Ureter (tissue), 1 donor: ENCODE results near the gene PNPLA5. TPM values are rescaled to one million over a fixed set of nuclear protein-coding genes. Genes with fewer than 3 reads are reported as not detected.
"Not testable (repeated sequence)": the region's sequence is repeated elsewhere in the genome, so short reads cannot be mapped to it uniquely, and the experiment has no call there.

Source experiments
- DNase-seq: peaks from one replicate; pipeline ENCODE4 v3.0.0-alpha.2; 2020; ENCODE audit warnings: low spot score
- total RNA-seq: library from RNA; stranded (reverse); gene quantifications from one replicate; pipeline ENCODE4 v1.2.4, GENCODE V29; 2023
- donor health status: DM: yes; HTN: yes; CAD: no.

Gene PNPLA5
- total RNA-seq, 1 donor from 2014 or later = not detected

- no peak for DNase-seq
Measured at GRCh38 chr22:43881091-43882061, 10.4 kb downstream of the PNPLA5 start.

GRCh38 chr22:43880541-43880991 is 11.2 kb downstream of the PNPLA5 start:
- DNase-seq = no peak

- no peak for DNase-seq
Measured at GRCh38 chr22:43879901-43880540, 11.8 kb downstream of the PNPLA5 start.

- no peak for DNase-seq
Measured at GRCh38 chr22:43878831-43879550, 12.8 kb downstream of the PNPLA5 start.

GRCh38 chr22:43878079-43878795 is 13.6 kb downstream of the PNPLA5 start:
- no peak for DNase-seq

- DNase-seq = no peak
Measured at GRCh38 chr22:43876866-43877509, 14.8 kb downstream of the PNPLA5 start.

- no peak for DNase-seq
Measured at GRCh38 chr22:43869799-43870198, 22.0 kb downstream of the PNPLA5 start.

GRCh38 chr22:43869001-43869400 is 22.8 kb downstream of the PNPLA5 start:
- not testable (repeated sequence) for DNase-seq

GRCh38 chr22:43867839-43868635 is 23.8 kb downstream of the PNPLA5 start:
- DNase-seq = no peak

- no peak for DNase-seq
Measured at GRCh38 chr22:43862882-43863202, 29.0 kb downstream of the PNPLA5 start.

GRCh38 chr22:43862074-43862881 is 29.5 kb downstream of the PNPLA5 start, which contains the start of gene SULT4A1:
SULT4A1 (minus strand) TSS chr22:43862513; CDS start chr22:43862382, 131 bp downstream.
- no peak for DNase-seq

- no peak for DNase-seq
Measured at GRCh38 chr22:43861529-43861928, 30.3 kb downstream of the PNPLA5 start.

- no peak for DNase-seq
Measured at GRCh38 chr22:43860831-43861230, 31.0 kb downstream of the PNPLA5 start.

GRCh38 chr22:43860126-43860525 is 31.7 kb downstream of the PNPLA5 start:
- no peak for DNase-seq

- no peak for DNase-seq
Measured at GRCh38 chr22:43859621-43860020, 32.2 kb downstream of the PNPLA5 start.

GRCh38 chr22:43859176-43859575 is 32.6 kb downstream of the PNPLA5 start:
- DNase-seq = no peak

- DNase-seq = no peak
Measured at GRCh38 chr22:43858156-43858895, 33.5 kb downstream of the PNPLA5 start.

- DNase-seq = no peak
Measured at GRCh38 chr22:43857367-43857766, 34.4 kb downstream of the PNPLA5 start.

GRCh38 chr22:43855431-43855830 is 36.4 kb downstream of the PNPLA5 start:
- no peak for DNase-seq
